B cell (primary cell): Measurements from ENCODE around the gene ANKRD44.

ENCODE experiments used
- EZH2 ChIP-seq: IDR thresholded peaks from 2 replicates; pipeline ENCODE4 v1.6.1; 2012; ENCODE audit warnings: borderline replicate concordance, low read depth, mild to moderate bottlenecking, moderate library complexity, low read length; ENCODE audit not compliant: insufficient read depth, poor library complexity, severe bottlenecking
- TF ChIP-seq, protein P1 (sequence below): fragments of 200-600 bp; IDR thresholded peaks from one replicate; pipeline ENCODE4 v1.8.0; 2022; ENCODE audit warnings: antibody characterized with exemption, mild to moderate bottlenecking

DNA sequence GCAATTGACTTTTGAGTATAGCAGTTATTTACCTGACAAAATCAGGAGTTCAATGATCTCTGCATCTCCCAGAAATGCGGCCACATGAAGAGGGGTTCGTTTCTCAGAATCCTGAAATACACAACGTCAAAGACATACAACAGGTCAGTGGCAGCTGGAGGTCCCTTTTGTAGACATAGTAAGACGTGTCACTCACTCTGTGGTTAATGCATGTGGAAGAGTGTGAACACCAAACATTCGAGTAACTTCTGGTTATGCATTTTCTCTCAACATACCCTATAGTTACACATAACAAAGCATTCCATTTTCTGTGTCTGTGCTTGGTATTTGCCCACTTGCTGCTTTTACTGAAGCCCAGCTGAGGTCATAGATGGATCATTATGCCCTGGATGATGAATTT, 163.6 kb downstream of the ANKRD44 start:
- TF ChIP-seq, protein P1, sequence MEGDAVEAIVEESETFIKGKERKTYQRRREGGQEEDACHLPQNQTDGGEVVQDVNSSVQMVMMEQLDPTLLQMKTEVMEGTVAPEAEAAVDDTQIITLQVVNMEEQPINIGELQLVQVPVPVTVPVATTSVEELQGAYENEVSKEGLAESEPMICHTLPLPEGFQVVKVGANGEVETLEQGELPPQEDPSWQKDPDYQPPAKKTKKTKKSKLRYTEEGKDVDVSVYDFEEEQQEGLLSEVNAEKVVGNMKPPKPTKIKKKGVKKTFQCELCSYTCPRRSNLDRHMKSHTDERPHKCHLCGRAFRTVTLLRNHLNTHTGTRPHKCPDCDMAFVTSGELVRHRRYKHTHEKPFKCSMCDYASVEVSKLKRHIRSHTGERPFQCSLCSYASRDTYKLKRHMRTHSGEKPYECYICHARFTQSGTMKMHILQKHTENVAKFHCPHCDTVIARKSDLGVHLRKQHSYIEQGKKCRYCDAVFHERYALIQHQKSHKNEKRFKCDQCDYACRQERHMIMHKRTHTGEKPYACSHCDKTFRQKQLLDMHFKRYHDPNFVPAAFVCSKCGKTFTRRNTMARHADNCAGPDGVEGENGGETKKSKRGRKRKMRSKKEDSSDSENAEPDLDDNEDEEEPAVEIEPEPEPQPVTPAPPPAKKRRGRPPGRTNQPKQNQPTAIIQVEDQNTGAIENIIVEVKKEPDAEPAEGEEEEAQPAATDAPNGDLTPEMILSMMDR, result no peak
- TF ChIP-seq EZH2, result no peak
